HUES6 (cell line): ENCODE data around the gene CRYBG2.
"Not testable (repeated sequence)": the region's sequence is repeated elsewhere in the genome, so short reads cannot be mapped to it uniquely, and the experiment has no call there.

Experiments used
- H3K27ac ChIP-seq: 2 replicates; pipeline ENCODE4 v1.7.0; 2013; ENCODE audit warnings: low read depth, mild to moderate bottlenecking, low read length, inconsistent platforms
- H3K27me3 ChIP-seq: 2 replicates; pipeline ENCODE4 v1.6.1; 2013; ENCODE audit warnings: low read length; ENCODE audit not compliant: control insufficient read depth, insufficient read depth
- H3K36me3 ChIP-seq: 2 replicates; pipeline ENCODE4 v1.6.1; 2013; ENCODE audit warnings: low read length; ENCODE audit not compliant: control insufficient read depth, insufficient read depth
- H3K4me1 ChIP-seq: 2 replicates; pipeline ENCODE4 v1.6.1; 2013; ENCODE audit warnings: low read length; ENCODE audit not compliant: control insufficient read depth, insufficient read depth
- H3K4me3 ChIP-seq: 2 replicates; pipeline ENCODE4 v1.5.1; 2013; ENCODE audit warnings: low read depth, low read length
- H3K9ac ChIP-seq: one replicate; pipeline ENCODE4 v1.6.1; 2013; ENCODE audit warnings: mild to moderate bottlenecking, low read length
- H3K9me3 ChIP-seq: 2 replicates; pipeline ENCODE4 v1.6.1; 2013; ENCODE audit warnings: low read depth, low read length; ENCODE audit not compliant: control insufficient read depth, insufficient read depth

The CRYBG2 gene

DNA sequence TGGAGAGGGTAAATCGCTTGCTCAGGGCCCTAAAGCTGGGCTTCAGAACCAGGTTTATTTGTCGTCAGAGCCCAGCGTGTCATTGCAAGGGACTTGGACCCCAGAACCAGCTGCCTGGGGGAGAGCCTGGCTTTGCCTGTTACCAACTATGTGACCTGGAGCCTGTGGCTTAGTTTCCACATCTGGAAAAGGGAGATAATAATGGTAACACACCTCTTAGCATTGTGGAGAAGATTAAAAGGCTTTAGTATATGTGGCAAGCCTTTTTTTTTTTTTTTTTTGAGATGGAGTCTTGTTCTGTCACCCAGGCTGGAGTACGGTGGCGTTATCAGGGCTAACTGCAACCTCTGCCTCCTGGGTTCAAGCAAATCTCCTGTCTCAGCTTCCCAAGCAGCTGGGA, 23.7 kb downstream of the CRYBG2 start:
- H3K27ac ChIP-seq = no peak overlapping the region
- no peaks in the 10 kb centered on the region for H3K27me3 ChIP-seq
- no peaks in the 10 kb centered on the region for H3K9me3 ChIP-seq
- H3K4me3 ChIP-seq = no peak overlapping the region
- no peak overlapping the region for H3K9ac ChIP-seq
- H3K36me3 ChIP-seq = peaks cover 24% of the 10 kb centered on the region
- peaks cover 15% of the 10 kb centered on the region; the same call in 1 of the 2 replicates for H3K4me1 ChIP-seq

DNA sequence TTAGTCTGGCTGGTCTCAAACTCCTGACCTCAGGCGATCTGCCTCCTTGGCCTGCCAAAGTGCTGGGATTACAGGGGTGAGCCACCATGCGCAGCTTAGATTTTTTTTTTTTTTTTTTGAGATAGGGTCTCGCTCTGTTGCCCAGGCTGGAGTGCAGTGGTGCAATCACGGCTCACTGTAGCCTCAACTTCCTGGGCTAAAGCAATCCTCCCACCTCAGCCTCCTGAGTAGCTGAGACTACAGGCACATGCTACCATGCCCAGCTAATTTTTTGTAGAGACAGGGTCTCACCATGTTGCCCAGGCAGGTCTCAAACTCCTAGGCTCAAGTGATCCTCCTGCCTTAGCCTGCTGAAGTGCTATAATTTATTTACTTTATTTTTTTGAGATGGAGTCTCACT, 24.6 kb downstream of the CRYBG2 start:
- not testable (repeated sequence) for H3K4me1 ChIP-seq, H3K27ac ChIP-seq, H3K27me3 ChIP-seq, H3K4me3 ChIP-seq, H3K9me3 ChIP-seq, H3K9ac ChIP-seq
- H3K36me3 ChIP-seq = peaks cover 31% of the 10 kb centered on the region

DNA sequence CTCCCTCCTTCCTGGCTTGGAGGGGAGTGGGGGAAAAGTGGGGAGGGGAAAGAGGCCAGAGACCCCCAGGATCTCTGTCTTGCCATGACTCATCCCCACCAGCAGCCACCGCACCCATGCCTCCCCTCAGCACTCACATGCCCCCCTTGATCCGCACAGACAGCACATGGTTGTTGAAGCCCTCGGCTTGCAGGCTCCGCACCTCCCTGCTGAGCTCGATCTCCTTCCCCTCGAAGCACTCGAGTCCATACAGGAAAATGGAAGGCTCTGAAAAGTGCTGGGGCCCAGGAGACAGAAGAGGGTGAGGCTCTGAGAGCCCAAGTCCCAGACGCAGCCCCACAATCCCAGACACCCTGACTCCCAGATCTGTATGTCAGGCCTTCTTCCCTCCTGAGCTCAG, 25.3 kb downstream of the CRYBG2 start:
- no peaks in the 10 kb centered on the region for H3K9me3 ChIP-seq
- H3K27ac ChIP-seq = no peak overlapping the region
- no peaks in the 10 kb centered on the region for H3K27me3 ChIP-seq
- peaks cover 10% of the 10 kb centered on the region; the same call in 1 of the 2 replicates for H3K4me1 ChIP-seq
- no peak overlapping the region for H3K4me3 ChIP-seq
- peaks cover 37% of the 10 kb centered on the region for H3K36me3 ChIP-seq
- no peak overlapping the region for H3K9ac ChIP-seq

DNA sequence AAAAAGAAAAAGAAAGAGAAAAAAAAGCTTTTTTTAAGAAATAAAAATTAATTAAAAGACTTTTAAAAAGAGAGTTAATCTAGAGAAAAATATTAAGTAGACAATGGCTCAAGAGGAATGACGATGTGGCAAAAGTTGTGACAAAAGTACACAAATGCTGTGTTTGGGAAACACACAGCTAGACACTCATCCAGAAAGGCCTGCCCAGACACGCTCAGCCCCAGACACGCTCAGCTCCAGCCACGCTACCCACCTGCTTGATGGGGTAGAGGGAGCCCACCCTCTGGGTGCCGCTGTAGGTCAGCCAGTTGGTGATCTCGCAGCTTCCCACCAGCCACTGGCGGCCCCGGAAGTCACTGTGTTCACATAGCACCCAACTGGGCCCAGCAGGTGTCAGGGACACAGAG, 26.0 kb downstream of the CRYBG2 start:
- H3K27me3 ChIP-seq = no peaks in the 10 kb centered on the region
- no peak overlapping the region for H3K9ac ChIP-seq
- H3K36me3 ChIP-seq = peaks cover 41% of the 10 kb centered on the region

DNA sequence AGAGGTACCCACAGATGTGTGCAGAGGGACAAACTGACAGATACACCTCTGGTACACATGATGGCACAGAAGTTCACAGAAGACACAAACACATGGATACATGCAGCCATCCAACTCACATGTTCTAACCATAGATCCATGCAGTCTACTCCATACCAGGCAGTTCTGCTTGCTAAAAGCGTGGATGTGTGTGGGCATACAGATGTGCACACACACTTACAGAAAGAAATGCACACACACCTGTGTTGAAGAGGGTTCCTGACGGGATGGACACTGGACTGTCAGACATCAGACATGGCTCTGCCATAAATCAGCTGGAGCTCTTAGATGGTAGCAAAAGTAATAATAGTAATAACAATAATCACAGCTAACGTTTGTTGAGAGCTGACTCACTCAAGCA, 29.4 kb downstream of the CRYBG2 start:
- H3K9ac ChIP-seq = no peak overlapping the region
- H3K4me1 ChIP-seq = peaks cover 13% of the 10 kb centered on the region
- no peaks in the 10 kb centered on the region for H3K27me3 ChIP-seq
- H3K27ac ChIP-seq = no peak overlapping the region
- H3K4me3 ChIP-seq = no peak overlapping the region
- H3K9me3 ChIP-seq = no peaks in the 10 kb centered on the region
- H3K36me3 ChIP-seq = peaks cover 44% of the 10 kb centered on the region

More for the DNA sequence above, 26.0 kb downstream of the CRYBG2 start:
- H3K4me3 ChIP-seq = no peak overlapping the region
- no peak overlapping the region for H3K27ac ChIP-seq
- no peaks in the 10 kb centered on the region for H3K9me3 ChIP-seq
- peaks cover 10% of the 10 kb centered on the region; the same call in 1 of the 2 replicates for H3K4me1 ChIP-seq

DNA sequence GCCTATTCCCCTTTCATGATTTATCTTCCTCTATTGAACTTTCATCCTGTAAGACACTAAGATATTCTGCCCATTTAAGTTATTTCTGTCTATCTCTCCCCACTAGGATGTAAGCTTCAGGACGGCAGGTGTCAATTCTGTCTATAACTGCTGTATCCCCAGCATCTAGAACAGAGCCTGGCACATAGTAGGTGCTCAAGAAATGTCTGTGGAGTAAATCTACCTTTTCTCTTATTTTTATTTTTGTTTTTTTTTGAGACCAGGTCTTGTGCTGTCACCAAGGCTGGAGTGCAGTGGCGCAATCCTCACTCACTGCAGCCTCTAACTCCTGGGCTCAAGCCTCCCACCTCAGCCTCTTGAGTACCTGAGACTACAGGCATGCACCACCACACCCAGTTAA, 30.5 kb downstream of the CRYBG2 start:
- H3K27ac ChIP-seq = no peak overlapping the region
- H3K4me1 ChIP-seq = peaks cover 10% of the 10 kb centered on the region
- peaks cover 39% of the 10 kb centered on the region for H3K36me3 ChIP-seq
- no peaks in the 10 kb centered on the region for H3K27me3 ChIP-seq
- no peaks in the 10 kb centered on the region for H3K9me3 ChIP-seq
- H3K4me3 ChIP-seq = no peak overlapping the region
- H3K9ac ChIP-seq = no peak overlapping the region

DNA sequence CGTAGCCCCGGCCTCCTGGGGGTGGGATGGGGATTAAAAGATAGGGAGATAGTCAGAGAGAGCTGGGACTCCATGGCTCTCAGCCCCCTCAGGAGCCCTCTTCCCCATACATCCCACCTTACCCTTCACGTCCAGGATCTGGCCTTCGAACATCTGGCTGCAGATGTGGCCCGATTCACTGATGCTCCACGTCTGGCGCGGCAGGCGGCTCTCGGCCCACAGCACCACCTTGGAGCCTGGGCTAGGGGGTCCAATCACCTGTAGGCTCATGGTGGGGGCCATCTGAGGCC, 31.9 kb downstream of the CRYBG2 start:
- H3K4me1 ChIP-seq = peaks cover 19% of the 10 kb centered on the region
- H3K27ac ChIP-seq = no peak overlapping the region
- H3K4me3 ChIP-seq = no peak overlapping the region
- no peaks in the 10 kb centered on the region for H3K27me3 ChIP-seq
- no peaks in the 10 kb centered on the region for H3K9me3 ChIP-seq
- peaks cover 39% of the 10 kb centered on the region for H3K36me3 ChIP-seq
- H3K9ac ChIP-seq = no peak overlapping the region

DNA sequence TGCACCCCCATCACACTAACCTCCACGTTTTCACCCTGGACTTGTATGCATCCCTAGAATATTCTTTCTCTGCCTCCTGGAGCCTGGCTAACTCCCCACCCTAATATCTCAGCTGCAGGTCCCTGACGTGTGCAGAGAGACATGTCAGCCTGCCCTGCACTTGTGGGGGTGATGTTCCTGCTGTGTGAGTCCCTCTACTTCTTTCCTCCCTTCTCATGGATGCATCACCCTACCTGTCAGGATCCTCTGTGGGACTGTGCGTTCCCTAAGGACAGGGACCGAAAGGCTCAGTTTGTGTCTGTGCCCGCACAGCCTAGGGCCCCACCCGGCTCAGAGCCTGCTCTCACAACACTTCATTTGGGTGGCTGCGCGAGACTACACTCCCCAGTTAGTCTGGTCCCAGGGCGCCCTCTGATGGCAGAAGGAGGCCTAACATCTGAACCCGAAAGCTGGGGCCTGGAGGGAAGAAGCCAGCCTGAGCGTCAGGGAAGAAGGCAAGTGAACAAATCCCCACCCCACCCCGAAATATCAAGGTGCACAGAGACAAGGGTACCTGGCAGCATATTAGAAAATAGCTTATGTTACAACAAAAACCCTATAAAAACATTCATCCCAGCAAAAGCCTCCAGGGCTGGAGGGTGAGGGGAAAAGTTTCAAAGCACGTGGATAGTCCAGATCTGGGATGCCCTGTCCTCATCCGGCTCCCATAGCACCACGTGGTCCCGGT, 32.5 kb downstream of the CRYBG2 start:
- no peak overlapping the region for H3K27ac ChIP-seq
- peaks cover 35% of the 10 kb centered on the region for H3K36me3 ChIP-seq
- H3K27me3 ChIP-seq = no peaks in the 10 kb centered on the region
- H3K4me3 ChIP-seq = no peak overlapping the region
- H3K9me3 ChIP-seq = no peaks in the 10 kb centered on the region
- H3K9ac ChIP-seq = no peak overlapping the region
- peaks cover 19% of the 10 kb centered on the region for H3K4me1 ChIP-seq

DNA sequence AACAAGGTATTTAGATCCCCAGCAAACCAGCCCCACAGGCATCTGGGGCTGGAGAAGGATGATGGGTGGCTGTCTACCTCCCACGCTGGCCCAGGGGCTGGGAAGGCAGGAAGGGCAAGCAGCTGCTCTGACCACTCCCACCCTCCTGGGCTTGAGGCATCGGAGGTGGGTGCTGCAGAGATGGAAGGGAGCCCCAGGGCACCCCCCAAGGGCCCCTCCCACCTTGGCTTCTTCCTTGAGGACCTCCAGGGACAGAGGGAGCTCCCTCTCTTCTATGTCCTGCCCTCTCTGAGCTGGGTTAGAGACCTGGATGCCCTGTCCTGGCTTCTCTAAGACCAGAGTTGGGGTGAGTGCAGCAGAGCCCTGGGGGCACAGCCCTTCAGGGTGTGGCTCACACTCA, 33.0 kb downstream of the CRYBG2 start:
- no peaks in the 10 kb centered on the region for H3K9me3 ChIP-seq
- peaks cover 35% of the 10 kb centered on the region for H3K36me3 ChIP-seq
- no peaks in the 10 kb centered on the region for H3K27me3 ChIP-seq
- peaks cover 19% of the 10 kb centered on the region for H3K4me1 ChIP-seq
- H3K9ac ChIP-seq = no peak overlapping the region
- H3K4me3 ChIP-seq = no peak overlapping the region
- no peak overlapping the region for H3K27ac ChIP-seq

DNA sequence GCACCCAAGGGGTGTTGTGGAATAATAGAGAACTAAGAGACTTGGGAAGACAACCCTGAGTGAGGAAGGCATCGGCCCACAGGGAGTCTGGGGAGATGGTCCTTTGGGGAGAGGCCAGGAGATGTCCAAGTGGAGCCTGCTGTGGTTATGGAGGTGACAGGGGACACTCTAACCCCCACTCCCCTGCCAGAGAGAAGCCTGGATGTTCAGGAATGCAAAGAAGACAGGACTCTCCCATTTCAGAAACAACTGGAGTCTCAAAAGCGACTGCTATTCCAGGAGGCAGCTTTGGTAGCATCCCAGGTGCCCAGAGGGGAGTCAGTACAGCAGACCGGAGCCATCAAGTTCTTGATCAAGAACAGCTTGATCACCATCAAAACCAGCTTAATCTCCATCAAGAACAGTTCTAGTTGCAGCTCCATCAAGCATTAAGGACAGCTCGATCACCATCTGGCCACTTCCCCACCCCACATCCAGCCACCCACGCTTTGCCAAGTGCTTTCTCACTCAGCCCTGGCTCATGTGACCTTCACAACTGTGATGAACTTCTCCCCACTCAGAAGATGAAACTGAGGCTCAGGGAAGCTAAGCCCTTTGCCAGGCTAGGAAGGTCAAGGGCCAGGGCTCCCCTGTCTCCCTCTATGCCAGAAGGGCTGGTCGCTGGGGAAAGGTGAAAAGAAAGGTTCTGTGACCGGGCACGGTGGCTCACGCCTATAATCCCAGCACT, 35.4 kb downstream of the CRYBG2 start:
- no peak overlapping the region for H3K9ac ChIP-seq
- no peak overlapping the region for H3K27ac ChIP-seq
- no peak overlapping the region for H3K4me3 ChIP-seq
- no peaks in the 10 kb centered on the region for H3K9me3 ChIP-seq
- H3K27me3 ChIP-seq = no peaks in the 10 kb centered on the region
- H3K4me1 ChIP-seq = peaks cover 24% of the 10 kb centered on the region
- peaks cover 15% of the 10 kb centered on the region for H3K36me3 ChIP-seq

DNA sequence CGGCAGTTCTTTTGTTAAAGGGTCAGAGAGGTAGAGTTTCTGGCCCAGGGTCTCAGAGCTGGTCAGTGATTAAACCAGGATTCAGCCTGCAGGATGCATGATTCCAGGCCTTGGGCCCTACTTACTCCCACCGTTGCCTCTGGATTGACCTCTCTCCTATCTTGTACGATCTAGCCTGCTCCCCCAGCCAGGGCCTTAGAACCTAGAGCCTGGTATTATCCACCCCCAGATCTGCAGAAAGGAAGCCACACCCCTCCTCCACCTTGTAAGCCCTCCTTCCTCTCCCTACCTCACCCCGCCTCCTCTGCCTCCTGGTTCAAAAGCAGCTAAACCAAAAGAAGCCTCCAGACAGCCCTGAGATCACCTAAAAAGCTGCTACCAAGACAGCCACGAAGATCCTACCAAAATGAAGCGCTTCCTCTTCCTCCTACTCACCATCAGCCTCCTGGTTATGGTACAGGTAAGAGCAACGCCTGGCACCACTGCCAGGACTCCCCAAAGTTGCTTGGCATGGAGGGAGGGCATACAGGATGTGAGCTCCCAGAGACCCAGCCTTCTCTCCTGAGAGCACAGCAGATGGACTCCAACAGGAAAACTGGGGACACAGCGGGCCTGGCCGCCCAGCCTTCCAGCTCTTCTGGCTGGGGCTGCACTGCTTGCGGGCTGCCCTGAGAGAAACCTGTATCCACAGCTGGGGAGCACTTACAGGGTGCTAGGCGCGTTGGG, 36.2 kb downstream of the CRYBG2 start, which contains the start of gene CD52:
TSS of gene CD52 (plus strand) at position 347 of the 726 bp plus-strand sequence. CDS start at position 407, 60 bp downstream.
- Histone ChIP-seq H3K9me3 (no peaks in the 10 kb centered on the region), H3K27ac (no peak within 1 kb of the TSS), H3K27me3 (no peaks in the 10 kb centered on the region), H3K4me3 (no peak within 1 kb of the TSS), H3K4me1 (peaks cover 24% of the 10 kb centered on the region), H3K36me3 (peaks cover 11% of the 10 kb centered on the region), H3K9ac (no peak within 1 kb of the TSS)
